Left ventricle myocardium inferior (tissue), 1 donor: Measurements from ENCODE around the gene KEL. TPM values are rescaled to one million over a fixed set of nuclear protein-coding genes. Genes with fewer than 3 reads are reported as not detected.

Experiments
- DNase-seq: peaks from one replicate; pipeline ENCODE4 v3.0.0-alpha.2; 2020
- H3K27ac ChIP-seq: fragments of 200-600 bp; replicated peaks from 2 replicates; pipeline ENCODE4 v1.8.0; 2021
- H3K27me3 ChIP-seq: fragments of 200-600 bp; 2 replicates; pipeline ENCODE4 v1.8.0; 2021; ENCODE audit warnings: low read depth
- H3K36me3 ChIP-seq: fragments of 200-600 bp; 2 replicates; pipeline ENCODE4 v1.8.0; 2021
- H3K4me1 ChIP-seq: fragments of 200-600 bp; 2 replicates; pipeline ENCODE4 v1.8.0; 2021
- H3K4me3 ChIP-seq: fragments of 200-600 bp; 2 replicates; pipeline ENCODE4 v1.8.0; 2021; ENCODE audit warnings: mild to moderate bottlenecking, moderate library complexity
- H3K9me3 ChIP-seq: fragments of 200-600 bp; replicated peaks from 2 replicates; pipeline ENCODE4 v1.8.0; 2021
- intact Hi-C: fragments of 100-400 bp; cut with micrococcal nuclease; formaldehyde crosslinking; loops from one replicate; pipeline ENCODE4 v1.11.0; 2022
- total RNA-seq: library from RNA; stranded (reverse); fragmentation: NEBNext Ultra II Directional; extraction: Animal tissue kit (Norgen Biotek cat#: 25700); gene quantifications from one replicate; pipeline ENCODE4 v1.2.1, GENCODE V29; 2021
- TF ChIP-seq, protein P1 (sequence below): fragments of 200-600 bp; IDR thresholded peaks from 2 replicates; pipeline ENCODE4 v1.8.0; 2021; ENCODE audit warnings: antibody characterized with exemption, mild to moderate bottlenecking, borderline replicate concordance
- donor health status: DM: no; HTN: yes; CAD: no; lungs with severe emphysema.

Gene KEL
- total RNA-seq, 1 donor from 2014 or later: 0.38 TPM

DNA sequence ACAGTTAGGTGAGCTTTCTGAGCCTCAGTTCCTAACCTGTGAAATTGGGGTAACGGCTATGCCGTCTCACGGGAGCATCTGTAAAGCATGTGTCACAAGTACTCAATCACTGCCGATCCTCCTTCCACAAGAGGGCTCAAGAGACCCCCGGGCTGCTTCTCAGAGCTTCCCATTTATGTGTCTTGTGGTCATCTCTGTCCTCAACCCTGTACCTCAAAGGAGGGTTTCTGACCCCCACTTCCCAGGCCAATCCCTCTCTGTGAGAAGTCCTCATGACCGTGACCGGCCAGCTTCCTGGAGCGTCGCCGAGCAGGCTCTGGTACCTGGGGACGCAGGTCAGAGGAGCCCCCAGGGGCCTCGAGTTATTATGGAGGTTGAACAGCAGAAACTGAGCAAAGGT is 28.1 kb downstream of the KEL start:
- Histone ChIP-seq H3K27ac (no peak overlapping the region), H3K9me3 (no peaks in the 10 kb centered on the region), H3K27me3 (peaks cover 38% of the 10 kb centered on the region), H3K36me3 (no peaks in the 10 kb centered on the region), H3K4me1 (no peaks in the 10 kb centered on the region), H3K4me3 (no peak overlapping the region)
- intact Hi-C loops: no loop called here
- TF ChIP-seq, protein P1, sequence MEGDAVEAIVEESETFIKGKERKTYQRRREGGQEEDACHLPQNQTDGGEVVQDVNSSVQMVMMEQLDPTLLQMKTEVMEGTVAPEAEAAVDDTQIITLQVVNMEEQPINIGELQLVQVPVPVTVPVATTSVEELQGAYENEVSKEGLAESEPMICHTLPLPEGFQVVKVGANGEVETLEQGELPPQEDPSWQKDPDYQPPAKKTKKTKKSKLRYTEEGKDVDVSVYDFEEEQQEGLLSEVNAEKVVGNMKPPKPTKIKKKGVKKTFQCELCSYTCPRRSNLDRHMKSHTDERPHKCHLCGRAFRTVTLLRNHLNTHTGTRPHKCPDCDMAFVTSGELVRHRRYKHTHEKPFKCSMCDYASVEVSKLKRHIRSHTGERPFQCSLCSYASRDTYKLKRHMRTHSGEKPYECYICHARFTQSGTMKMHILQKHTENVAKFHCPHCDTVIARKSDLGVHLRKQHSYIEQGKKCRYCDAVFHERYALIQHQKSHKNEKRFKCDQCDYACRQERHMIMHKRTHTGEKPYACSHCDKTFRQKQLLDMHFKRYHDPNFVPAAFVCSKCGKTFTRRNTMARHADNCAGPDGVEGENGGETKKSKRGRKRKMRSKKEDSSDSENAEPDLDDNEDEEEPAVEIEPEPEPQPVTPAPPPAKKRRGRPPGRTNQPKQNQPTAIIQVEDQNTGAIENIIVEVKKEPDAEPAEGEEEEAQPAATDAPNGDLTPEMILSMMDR: no peak
- no peak for DNase-seq

DNA sequence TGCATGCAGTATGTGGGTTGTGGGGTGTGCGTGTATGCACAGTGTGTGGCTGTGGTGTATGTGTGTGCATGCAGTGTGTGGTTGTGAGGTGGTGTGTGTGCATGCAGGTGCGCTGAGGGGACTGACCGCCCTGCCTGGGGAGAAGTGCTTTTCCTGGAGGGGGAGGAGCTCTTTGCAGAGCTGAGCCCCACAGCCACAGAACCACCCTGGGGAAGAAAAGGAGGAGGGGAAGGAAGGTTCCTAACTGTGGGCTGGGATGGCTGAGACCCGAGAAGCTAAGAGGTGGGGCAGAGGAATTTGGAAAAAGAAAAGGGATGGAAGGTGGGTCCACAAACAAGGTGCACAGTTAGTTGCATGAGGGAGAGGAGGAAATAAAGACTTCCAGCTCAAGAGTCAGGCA is 28.5 kb downstream of the KEL start, which contains the start of gene TRPV5:
TRPV5 (minus strand) TSS at position 123 of the 400 bp plus-strand sequence. CDS start 287 bp downstream, outside the sequence.
- TF ChIP-seq, protein P1: no peak
- Histone ChIP-seq H3K27me3 (peaks cover 38% of the 10 kb centered on the region), H3K4me3 (no peak within 1 kb of the TSS), H3K27ac (no peak within 1 kb of the TSS), H3K36me3 (no peaks in the 10 kb centered on the region), H3K4me1 (no peaks in the 10 kb centered on the region), H3K9me3 (no peaks in the 10 kb centered on the region)
- no peak for DNase-seq
- intact Hi-C loops: no loop called here

DNA sequence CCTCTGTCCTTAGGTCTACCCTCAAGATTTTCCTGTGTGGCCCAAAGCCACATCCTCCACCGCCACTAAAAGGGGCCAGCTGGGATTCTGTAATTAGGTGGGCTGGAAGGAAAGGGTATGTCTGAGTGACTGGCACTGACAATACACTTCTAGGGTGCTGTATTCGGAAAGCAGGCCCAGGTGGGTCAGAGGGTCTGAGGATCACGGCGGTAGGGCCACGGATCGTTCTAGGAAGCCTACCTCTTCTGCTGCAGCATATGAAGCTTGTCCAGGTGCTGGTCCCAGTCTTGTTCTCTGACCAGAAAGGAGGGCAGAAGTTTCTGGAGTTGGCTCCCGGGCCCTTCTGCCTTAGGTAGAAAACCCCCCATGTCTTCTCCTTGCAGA is 29.1 kb downstream of the KEL start:
- intact Hi-C loops: no loop called here
- DNase-seq: no peak
- TF ChIP-seq, protein P1: no peak

DNA sequence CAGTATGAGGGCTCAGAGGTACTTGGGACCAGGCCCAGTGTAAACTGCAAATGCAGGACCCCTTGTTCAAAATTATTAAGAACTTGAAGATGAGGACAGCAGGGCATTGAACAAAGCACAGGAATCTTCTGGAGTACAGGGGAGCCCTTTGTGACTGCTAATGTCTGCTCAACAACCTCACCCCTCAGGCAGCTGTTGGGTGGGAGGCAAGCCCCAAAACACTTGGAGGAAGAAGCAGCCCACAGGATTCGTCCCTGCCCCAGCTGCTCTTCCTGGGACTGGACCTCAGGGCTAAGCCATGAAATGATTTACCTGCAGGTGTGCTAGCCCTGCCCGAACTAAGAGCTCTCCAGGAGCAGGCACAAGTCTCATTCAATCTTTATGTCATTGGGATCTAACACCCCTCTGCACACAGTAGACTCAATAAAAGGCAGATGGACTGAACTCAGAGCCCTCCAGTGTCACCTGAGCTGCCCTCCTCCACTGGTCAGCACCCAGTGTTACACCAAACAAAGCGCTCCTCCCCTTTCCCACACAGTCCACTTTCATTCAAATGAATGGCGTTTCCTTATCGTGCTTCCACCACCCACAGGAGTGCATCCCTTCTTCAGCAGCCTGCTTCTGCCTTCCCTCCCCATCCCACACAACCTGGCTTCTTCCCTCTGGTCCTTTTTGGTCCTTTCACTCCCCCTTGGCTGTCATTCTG is 29.6 kb downstream of the KEL start:
- Histone ChIP-seq H3K27me3 (peaks cover 38% of the 10 kb centered on the region), H3K27ac (no peak overlapping the region), H3K36me3 (no peaks in the 10 kb centered on the region), H3K4me3 (no peak overlapping the region), H3K9me3 (no peaks in the 10 kb centered on the region), H3K4me1 (no peaks in the 10 kb centered on the region)
- intact Hi-C loops: no loop called here
- no peak for DNase-seq
- TF ChIP-seq, protein P1: no peak

More for the DNA sequence above, 29.1 kb downstream of the KEL start:
- Histone ChIP-seq H3K4me3 (no peak overlapping the region), H3K9me3 (no peaks in the 10 kb centered on the region), H3K4me1 (no peaks in the 10 kb centered on the region), H3K36me3 (no peaks in the 10 kb centered on the region), H3K27ac (no peak overlapping the region), H3K27me3 (peaks cover 38% of the 10 kb centered on the region)

DNA sequence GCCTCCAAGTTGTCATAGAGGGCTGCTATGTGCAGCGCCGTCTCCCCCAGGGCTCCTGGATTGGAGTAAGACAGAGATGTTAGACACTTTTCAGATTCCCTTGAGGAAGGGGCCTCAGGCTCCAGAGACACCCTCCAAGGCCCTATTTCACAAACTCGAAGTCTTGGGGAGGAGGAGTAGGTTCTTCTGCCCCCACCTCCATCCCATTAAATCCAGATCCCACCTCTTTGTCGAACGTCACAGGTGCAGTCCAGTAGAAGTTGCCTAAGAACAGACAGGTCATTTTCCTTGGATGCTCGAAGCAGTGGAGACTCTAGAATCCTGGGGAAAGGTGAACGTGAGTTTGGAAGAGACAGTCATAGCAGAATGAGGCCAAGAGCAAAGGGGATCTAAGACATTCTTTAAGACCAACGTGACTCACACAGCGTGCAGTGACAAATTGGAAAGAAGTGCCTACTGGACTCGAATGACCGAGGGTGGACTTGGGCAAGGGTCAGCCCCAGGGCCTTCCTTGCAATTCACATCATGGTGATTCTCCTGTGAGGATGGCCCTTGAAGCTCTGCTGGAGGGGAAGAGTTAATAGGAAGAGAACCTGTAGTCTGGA is 31.9 kb downstream of the KEL start:
- Histone ChIP-seq H3K4me1 (no peaks in the 10 kb centered on the region), H3K36me3 (no peaks in the 10 kb centered on the region), H3K4me3 (no peak overlapping the region), H3K27ac (no peak overlapping the region), H3K9me3 (no peaks in the 10 kb centered on the region), H3K27me3 (peaks cover 32% of the 10 kb centered on the region)
- intact Hi-C loops: no loop called here
- DNase-seq: no peak
- TF ChIP-seq, protein P1: no peak
